Panc1 (cell line): ENCODE data around the gene EFL1.
"Not testable (repeated sequence)": the region's sequence is repeated elsewhere in the genome, so short reads cannot be mapped to it uniquely, and the experiment has no call there.

Experiments used
- CTCF ChIP-seq: fragments of 450-650 bp; IDR thresholded peaks from 2 replicates; pipeline ENCODE4 v1.5.1; 2017; ENCODE audit warnings: mild to moderate bottlenecking
- POLR2AphosphoS5 ChIP-seq: IDR thresholded peaks from 2 replicates; pipeline ENCODE4 v1.6.1; 2012; ENCODE audit warnings: mild to moderate bottlenecking, low read depth, low read length, moderate library complexity

GRCh38 chr15:82193435-82193834 is 69.1 kb downstream of the EFL1 start:
- TF ChIP-seq CTCF, POLR2AphosphoS5: not testable (repeated sequence)
